ENCODE data around the gene TSSC4.

TSSC4 gene

GRCh38 chr11:2415171-2415570 is 14.6 kb downstream of the TSSC4 start:
- H3K4me1 ChIP-seq = no peaks in the 10 kb centered on the region
- H2AFZ ChIP-seq = no peak overlapping the region
- no peak overlapping the region for H3K4me2 ChIP-seq (ENCODE audit: low read length)
- no peaks in the 10 kb centered on the region for H3K79me2 ChIP-seq
- no peaks in the 10 kb centered on the region for H3K27me3 ChIP-seq (ENCODE audit: control insufficient read depth, insufficient read depth, low read length)
- no peak overlapping the region for H3K27ac ChIP-seq
- TF ChIP-seq, protein P1, sequence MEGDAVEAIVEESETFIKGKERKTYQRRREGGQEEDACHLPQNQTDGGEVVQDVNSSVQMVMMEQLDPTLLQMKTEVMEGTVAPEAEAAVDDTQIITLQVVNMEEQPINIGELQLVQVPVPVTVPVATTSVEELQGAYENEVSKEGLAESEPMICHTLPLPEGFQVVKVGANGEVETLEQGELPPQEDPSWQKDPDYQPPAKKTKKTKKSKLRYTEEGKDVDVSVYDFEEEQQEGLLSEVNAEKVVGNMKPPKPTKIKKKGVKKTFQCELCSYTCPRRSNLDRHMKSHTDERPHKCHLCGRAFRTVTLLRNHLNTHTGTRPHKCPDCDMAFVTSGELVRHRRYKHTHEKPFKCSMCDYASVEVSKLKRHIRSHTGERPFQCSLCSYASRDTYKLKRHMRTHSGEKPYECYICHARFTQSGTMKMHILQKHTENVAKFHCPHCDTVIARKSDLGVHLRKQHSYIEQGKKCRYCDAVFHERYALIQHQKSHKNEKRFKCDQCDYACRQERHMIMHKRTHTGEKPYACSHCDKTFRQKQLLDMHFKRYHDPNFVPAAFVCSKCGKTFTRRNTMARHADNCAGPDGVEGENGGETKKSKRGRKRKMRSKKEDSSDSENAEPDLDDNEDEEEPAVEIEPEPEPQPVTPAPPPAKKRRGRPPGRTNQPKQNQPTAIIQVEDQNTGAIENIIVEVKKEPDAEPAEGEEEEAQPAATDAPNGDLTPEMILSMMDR (IDR thresholded peaks at IDR 0.05) = no peak
- no peaks in the 10 kb centered on the region for H3K9me3 ChIP-seq (ENCODE audit: control insufficient read depth, low read length)
- no peak overlapping the region for H3K4me3 ChIP-seq (ENCODE audit: low read depth, low read length)
- no peaks in the 10 kb centered on the region for H3K36me3 ChIP-seq (ENCODE audit: control insufficient read depth, insufficient read depth, low read length)
- no peak overlapping the region for H3K9ac ChIP-seq

DNA sequence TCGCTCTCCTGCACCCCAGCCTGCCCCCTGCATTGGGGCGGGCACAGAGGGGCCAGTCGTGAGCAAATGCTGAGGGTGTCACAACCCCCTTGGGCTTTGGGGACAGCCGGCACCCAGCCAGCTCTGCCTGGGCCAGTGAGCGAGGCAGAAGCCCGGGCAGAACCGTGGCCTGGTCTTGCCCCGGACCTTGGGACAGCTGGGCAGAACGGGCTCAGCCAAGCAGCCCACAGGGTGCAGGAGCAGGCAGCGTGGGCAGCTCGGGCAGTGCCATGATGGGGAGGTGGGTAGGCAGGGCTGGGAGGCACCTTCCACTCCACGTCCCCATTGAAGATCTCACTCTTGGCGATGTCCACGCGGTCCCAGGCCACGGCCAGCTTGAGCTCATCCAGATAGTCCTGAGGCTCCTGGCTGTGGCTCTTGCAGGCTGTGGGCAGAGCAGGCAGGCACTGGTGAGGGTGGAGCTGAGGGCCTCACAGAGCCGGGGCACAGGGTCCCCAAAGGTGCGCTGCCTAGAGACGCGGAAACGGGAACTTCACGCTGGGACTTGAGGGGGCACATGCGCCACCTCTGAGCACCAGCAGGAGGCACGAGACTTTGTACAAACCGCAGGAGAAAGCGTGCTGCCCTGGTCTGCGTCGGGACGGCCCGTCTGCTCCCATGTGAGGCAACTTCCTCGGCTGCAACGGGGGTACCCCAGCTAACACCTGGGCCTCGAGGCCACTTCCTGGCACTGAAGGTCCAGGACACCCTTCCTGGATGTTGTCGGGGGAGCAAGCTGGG is 15.2 kb downstream of the TSSC4 start:
- Histone ChIP-seq H3K27ac (no peak overlapping the region), H3K4me3 (ENCODE audit: low read depth, low read length) (no peak overlapping the region), H2AFZ (no peak overlapping the region), H3K4me1 (no peaks in the 10 kb centered on the region), H3K9ac (no peak overlapping the region), H3K4me2 (ENCODE audit: low read length) (no peak overlapping the region), H3K9me3 (ENCODE audit: control insufficient read depth, low read length) (no peaks in the 10 kb centered on the region), H3K27me3 (ENCODE audit: control insufficient read depth, insufficient read depth, low read length) (no peaks in the 10 kb centered on the region), H3K36me3 (ENCODE audit: control insufficient read depth, insufficient read depth, low read length) (no peaks in the 10 kb centered on the region), H3K79me2 (no peaks in the 10 kb centered on the region)
- TF ChIP-seq, protein P1 (IDR thresholded peaks at IDR 0.05) = no peak

DNA sequence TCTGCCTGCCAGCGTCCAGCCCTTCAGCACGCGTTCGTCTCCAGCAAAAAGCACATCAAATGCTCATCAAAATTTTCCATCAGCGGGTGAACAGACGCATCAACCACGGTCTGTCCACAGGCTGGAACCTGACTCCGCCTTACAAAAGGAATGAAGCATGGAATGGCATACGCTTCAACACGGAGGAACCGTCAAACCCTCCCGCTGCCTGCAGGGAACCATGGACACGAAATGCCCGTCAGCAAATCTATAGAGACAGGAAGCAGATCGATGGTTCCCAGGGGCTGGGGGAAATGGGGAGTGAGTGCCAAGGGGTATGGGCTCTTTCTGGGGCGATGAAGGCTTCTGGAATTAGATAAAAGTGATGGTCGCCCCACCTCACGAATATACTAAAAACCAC is 16.2 kb downstream of the TSSC4 start:
- Histone ChIP-seq H2AFZ (no peak overlapping the region), H3K9ac (no peak overlapping the region), H3K79me2 (no peaks in the 10 kb centered on the region), H3K4me1 (no peaks in the 10 kb centered on the region), H3K36me3 (ENCODE audit: control insufficient read depth, insufficient read depth, low read length) (no peaks in the 10 kb centered on the region), H3K4me3 (ENCODE audit: low read depth, low read length) (no peak overlapping the region), H3K4me2 (ENCODE audit: low read length) (no peak overlapping the region), H3K27ac (no peak overlapping the region), H3K27me3 (ENCODE audit: control insufficient read depth, insufficient read depth, low read length) (no peaks in the 10 kb centered on the region), H3K9me3 (ENCODE audit: control insufficient read depth, low read length) (no peaks in the 10 kb centered on the region)
- TF ChIP-seq, protein P1 (IDR thresholded peaks at IDR 0.05) = no peak

- H3K27ac ChIP-seq = no peak overlapping the region
- H3K36me3 ChIP-seq (ENCODE audit: control insufficient read depth, insufficient read depth, low read length) = no peaks in the 10 kb centered on the region
- TF ChIP-seq, protein P1 (IDR thresholded peaks at IDR 0.05) = no peak
- no peaks in the 10 kb centered on the region for H3K4me1 ChIP-seq
- H3K9me3 ChIP-seq (ENCODE audit: control insufficient read depth, low read length) = no peaks in the 10 kb centered on the region
- H3K9ac ChIP-seq = no peak overlapping the region
- no peaks in the 10 kb centered on the region for H3K27me3 ChIP-seq (ENCODE audit: control insufficient read depth, insufficient read depth, low read length)
- H3K79me2 ChIP-seq = no peaks in the 10 kb centered on the region
- no peak overlapping the region for H3K4me3 ChIP-seq (ENCODE audit: low read depth, low read length)
- no peak overlapping the region for H3K4me2 ChIP-seq (ENCODE audit: low read length)
- no peak overlapping the region for H2AFZ ChIP-seq
These were observed 17.5 kb downstream of the TSSC4 start for GRCh38 chr11:2417856-2418692.

Measured in parathyroid adenoma (tissue), 2 donors.